ENCODE data around the gene GLMP.

Gene GLMP

DNA sequence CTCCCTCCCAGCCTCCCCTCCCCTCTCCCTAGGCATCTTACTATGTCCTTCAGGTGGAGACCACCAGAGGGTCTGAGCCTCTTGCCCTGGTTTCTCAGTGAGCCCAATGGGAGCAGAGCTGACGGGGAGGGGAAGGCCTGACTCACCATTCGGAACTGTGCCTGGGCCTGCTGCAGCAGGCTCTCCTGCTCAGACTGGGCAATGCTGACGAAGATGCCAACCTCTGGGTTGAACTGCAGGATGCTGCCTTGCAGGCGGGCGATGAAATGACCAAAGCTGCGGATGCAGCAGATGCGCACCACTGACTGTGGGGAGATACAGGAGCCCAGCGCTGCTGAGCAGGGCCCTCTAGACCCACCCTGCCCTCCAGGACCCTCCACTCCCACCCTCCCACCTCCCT lies 36.6 kb downstream of the GLMP start:
- TF ChIP-seq, protein P1, sequence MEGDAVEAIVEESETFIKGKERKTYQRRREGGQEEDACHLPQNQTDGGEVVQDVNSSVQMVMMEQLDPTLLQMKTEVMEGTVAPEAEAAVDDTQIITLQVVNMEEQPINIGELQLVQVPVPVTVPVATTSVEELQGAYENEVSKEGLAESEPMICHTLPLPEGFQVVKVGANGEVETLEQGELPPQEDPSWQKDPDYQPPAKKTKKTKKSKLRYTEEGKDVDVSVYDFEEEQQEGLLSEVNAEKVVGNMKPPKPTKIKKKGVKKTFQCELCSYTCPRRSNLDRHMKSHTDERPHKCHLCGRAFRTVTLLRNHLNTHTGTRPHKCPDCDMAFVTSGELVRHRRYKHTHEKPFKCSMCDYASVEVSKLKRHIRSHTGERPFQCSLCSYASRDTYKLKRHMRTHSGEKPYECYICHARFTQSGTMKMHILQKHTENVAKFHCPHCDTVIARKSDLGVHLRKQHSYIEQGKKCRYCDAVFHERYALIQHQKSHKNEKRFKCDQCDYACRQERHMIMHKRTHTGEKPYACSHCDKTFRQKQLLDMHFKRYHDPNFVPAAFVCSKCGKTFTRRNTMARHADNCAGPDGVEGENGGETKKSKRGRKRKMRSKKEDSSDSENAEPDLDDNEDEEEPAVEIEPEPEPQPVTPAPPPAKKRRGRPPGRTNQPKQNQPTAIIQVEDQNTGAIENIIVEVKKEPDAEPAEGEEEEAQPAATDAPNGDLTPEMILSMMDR (IDR thresholded peaks at IDR 0.05), result no peak
- Histone ChIP-seq H3K27ac (no peak overlapping the region), H3K9me3 (no peaks in the 10 kb centered on the region), H3K4me3 (no peak overlapping the region), H3K36me3 (peaks cover 76 to 100% (median 99%) of the 10 kb centered on the region in 3 donors), H3K4me1 (no peaks in the 10 kb centered on the region), H3K27me3 (no peaks in the 10 kb centered on the region)
- no peak for DNase-seq
- intact Hi-C loops (cut with DNase I; ENCODE audit: low total_unique reads), result no loop called here

DNA sequence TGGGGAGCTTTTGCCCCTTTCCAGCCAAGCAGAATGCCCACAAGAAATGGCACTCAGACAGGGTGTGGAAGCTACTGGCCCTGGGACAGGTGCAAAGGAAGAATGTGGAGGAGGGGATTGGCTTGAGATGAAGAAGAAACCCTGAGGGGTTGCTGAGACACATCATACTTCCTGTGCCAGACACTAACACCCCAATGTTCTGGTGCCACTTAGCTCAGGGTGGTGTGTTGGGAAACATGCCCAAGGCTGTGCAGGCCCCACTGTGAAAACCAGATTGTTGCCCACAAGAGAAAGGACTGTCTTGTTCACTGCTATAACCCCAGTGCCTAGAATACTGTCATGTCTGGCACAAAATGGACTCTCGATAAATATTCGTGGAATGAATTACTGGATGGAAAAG lies 37.8 kb downstream of the GLMP start:
- intact Hi-C loops (cut with DNase I; ENCODE audit: low total_unique reads), result no loop called here
- Histone ChIP-seq H3K27me3 (no peaks in the 10 kb centered on the region), H3K4me1 (no peaks in the 10 kb centered on the region), H3K4me3 (no peak overlapping the region), H3K9me3 (no peaks in the 10 kb centered on the region), H3K27ac (no peak overlapping the region), H3K36me3 (peaks cover 76 to 100% (median 99%) of the 10 kb centered on the region in 3 donors)
- no peak for DNase-seq
- TF ChIP-seq, protein P1 (IDR thresholded peaks at IDR 0.05), result no peak

DNA sequence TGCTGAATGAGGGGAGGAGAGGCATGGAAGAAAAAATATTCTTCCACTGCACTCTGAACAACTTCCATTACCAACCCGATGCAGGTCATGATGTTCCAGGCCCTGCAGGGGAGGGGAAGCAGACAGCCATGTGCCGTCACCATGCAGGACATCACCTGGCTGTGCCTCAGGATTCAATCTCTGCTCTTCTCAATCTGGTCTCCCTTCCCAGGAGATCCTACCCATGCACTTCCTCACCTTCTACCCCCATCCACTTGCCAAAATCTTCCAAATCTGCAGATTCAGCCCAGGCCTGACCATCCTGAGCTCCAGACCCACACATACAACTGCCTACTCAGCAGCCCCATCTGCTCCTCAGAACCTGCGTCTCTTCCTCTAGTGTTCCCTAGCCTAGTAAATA lies 41.8 kb downstream of the GLMP start:
- Histone ChIP-seq H3K27ac (no peak overlapping the region), H3K36me3 (peaks cover 71 to 96% (median 94%) of the 10 kb centered on the region in 3 donors), H3K27me3 (no peaks in the 10 kb centered on the region), H3K9me3 (no peaks in the 10 kb centered on the region), H3K4me3 (no peak overlapping the region), H3K4me1 (no peaks in the 10 kb centered on the region)
- intact Hi-C loops (cut with DNase I; ENCODE audit: low total_unique reads), result no loop called here
- DNase-seq, result no peak
- TF ChIP-seq, protein P1 (IDR thresholded peaks at IDR 0.05), result no peak

DNA sequence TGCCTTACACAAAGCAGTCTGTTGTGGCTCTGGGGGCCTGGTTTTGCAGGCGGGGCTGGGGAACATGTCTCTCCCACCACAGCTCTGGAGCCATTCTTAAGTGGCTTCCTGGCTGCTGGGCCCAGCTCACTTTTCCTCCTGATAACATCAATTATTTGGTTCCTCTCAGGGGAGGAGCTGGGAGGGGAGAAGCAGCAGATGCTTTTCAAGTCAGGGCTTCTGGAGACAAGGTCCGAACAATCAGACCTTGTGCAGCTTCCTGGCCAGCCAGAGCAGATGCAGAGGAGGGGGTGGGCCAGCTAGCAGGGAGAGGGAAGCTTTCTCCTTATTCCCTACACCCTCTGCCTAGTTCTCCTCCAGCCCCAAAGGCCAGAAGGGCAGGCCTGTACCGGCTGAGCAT lies 44.0 kb downstream of the GLMP start:
- H3K4me1 ChIP-seq, result peaks cover 0 to 18% (median 10%) of the 10 kb centered on the region in 4 donors
- TF ChIP-seq, protein P1 (IDR thresholded peaks at IDR 0.05), result no peak
- intact Hi-C loops (cut with DNase I; ENCODE audit: low total_unique reads), result no loop called here
- H3K36me3 ChIP-seq, result peaks cover 58 to 75% (median 73%) of the 10 kb centered on the region in 3 donors
- DNase-seq, result no peak
- H3K4me3 ChIP-seq, result no peak overlapping the region
- H3K9me3 ChIP-seq, result no peaks in the 10 kb centered on the region
- no peak overlapping the region for H3K27ac ChIP-seq
- peaks cover 0 to 2% of the 10 kb centered on the region in 2 donors for H3K27me3 ChIP-seq

DNA sequence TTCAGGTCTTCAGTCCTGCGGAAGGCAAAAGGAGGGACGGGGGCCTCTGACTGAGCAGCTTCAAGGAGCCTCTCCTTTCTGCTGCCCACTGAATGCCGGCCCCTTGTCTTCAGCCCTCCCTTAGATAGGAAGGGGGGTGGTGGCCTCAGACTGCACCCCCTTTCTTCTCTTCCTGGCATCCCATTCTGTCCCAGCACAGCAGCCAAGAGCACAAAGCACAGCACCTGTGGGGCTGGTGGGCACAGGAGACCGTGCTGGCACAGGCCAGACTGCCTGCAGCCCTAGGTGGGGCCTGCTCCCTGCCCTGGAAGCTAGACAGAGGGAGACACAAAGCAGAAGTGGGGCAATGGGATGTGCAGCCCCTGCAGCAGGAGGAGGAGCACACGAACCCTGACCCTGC lies 45.9 kb downstream of the GLMP start:
- no peak for DNase-seq
- intact Hi-C loops (cut with DNase I; ENCODE audit: low total_unique reads), result no loop called here
- TF ChIP-seq, protein P1 (IDR thresholded peaks at IDR 0.05), result no peak
- Histone ChIP-seq H3K27ac (no peak overlapping the region), H3K4me1 (peaks cover 0 to 34% (median 18%) of the 10 kb centered on the region in 4 donors), H3K36me3 (peaks cover 43 to 56% (median 53%) of the 10 kb centered on the region in 3 donors), H3K27me3 (peaks cover 6 to 22% of the 10 kb centered on the region in 2 donors), H3K9me3 (no peaks in the 10 kb centered on the region), H3K4me3 (no peak overlapping the region)

DNA sequence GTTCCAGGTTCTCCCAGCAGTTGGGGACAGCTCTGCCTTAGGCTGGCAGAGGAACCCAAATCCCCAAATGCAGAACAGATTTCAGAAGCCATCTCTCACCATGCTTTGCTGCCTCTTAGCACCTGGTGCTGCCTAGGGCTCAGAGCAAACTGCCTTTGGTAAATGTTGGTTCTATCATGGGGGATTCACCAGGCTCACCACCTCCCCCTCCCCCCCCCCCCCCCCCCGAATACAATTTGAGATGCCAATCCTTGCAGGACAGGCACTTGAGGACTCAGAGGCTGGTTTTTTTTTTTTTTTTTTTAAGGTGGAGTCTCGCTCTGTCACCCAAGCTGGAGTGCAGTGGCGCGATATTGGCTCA lies 47.2 kb downstream of the GLMP start:
- intact Hi-C loops (cut with DNase I; ENCODE audit: low total_unique reads), result no loop called here
- no peaks in the 10 kb centered on the region for H3K9me3 ChIP-seq
- H3K4me3 ChIP-seq, result no peak overlapping the region
- no peak for DNase-seq
- H3K27me3 ChIP-seq, result peaks cover 6 to 28% of the 10 kb centered on the region in 2 donors
- TF ChIP-seq, protein P1 (IDR thresholded peaks at IDR 0.05), result no peak
- H3K27ac ChIP-seq, result no peak overlapping the region
- peaks cover 32 to 43% (median 41%) of the 10 kb centered on the region in 3 donors for H3K36me3 ChIP-seq
- peaks cover 0 to 34% (median 18%) of the 10 kb centered on the region in 4 donors for H3K4me1 ChIP-seq
